ENCODE measurements around the gene ADCY2. TPM values are rescaled to one million over a fixed set of nuclear protein-coding genes. Genes with fewer than 3 reads are reported as not detected.

ADCY2 gene
- total and polyA plus RNA-seq, 11 donors: 0.04 to 0.96 (median 0.32) TPM

DNA sequence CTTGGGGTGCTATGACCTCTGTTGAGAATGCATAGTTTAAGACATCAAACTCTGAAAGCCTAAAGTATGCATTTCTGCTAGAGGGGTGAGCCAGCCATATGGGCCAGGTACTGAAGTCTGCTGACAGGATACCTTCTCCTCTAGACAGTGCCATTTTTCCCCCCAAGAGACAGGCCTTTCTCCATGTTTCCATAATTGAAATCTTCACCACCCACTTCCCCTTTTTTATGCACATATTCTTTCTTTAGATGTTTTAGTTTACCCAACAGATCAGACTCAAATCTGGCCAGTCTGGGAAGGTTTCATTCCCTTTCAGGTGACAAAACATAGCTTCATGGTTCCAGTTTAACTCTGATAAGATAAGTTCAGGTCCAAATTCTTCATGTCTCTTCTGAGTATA, 212.8 kb downstream of the ADCY2 start:
- no peaks in the 10 kb centered on the region for H3K36me3 ChIP-seq
- ATAC-seq: no peak
- no peaks in the 10 kb centered on the region for H3K9me3 ChIP-seq
- H3K4me3 ChIP-seq: no peak overlapping the region
- H3K27ac ChIP-seq: no peak overlapping the region
- no peak for DNase-seq
- H3K27me3 ChIP-seq: no peaks in the 10 kb centered on the region
- no peaks in the 10 kb centered on the region for H3K4me1 ChIP-seq
- TF ChIP-seq, protein P1, sequence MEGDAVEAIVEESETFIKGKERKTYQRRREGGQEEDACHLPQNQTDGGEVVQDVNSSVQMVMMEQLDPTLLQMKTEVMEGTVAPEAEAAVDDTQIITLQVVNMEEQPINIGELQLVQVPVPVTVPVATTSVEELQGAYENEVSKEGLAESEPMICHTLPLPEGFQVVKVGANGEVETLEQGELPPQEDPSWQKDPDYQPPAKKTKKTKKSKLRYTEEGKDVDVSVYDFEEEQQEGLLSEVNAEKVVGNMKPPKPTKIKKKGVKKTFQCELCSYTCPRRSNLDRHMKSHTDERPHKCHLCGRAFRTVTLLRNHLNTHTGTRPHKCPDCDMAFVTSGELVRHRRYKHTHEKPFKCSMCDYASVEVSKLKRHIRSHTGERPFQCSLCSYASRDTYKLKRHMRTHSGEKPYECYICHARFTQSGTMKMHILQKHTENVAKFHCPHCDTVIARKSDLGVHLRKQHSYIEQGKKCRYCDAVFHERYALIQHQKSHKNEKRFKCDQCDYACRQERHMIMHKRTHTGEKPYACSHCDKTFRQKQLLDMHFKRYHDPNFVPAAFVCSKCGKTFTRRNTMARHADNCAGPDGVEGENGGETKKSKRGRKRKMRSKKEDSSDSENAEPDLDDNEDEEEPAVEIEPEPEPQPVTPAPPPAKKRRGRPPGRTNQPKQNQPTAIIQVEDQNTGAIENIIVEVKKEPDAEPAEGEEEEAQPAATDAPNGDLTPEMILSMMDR (IDR thresholded peaks at IDR 0.05): no peak
- TF ChIP-seq POLR2A (IDR thresholded peaks at IDR 0.05): no peak
- intact Hi-C loops (cut with DNase I): no loop called here

DNA sequence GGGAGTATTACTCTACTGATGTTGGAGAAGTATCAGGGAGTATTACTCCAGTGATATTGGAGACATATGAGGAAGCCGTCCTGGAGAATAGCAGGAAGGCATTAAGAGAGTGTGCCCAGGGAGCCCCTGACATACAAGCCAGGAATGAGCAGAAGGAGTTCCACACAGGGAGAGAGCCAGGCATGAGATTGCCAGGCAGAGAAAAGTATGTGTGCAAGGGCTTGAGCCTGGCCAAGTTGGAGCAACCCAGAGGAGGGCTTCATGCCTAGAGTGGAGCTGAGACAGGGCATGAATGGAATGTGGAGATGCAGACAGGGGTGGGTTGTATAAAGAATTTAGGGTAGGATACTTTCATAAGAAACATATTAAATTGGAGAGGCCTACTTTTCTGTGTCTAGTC, 213.8 kb downstream of the ADCY2 start:
- H3K27ac ChIP-seq: no peak overlapping the region
- DNase-seq: no peak
- intact Hi-C loops (cut with DNase I): no loop called here
- TF ChIP-seq, protein P1 (IDR thresholded peaks at IDR 0.05): no peak
- TF ChIP-seq POLR2A (IDR thresholded peaks at IDR 0.05): no peak
- 81 to 83% (median 82%) methylated on average over 1 of the region's 1 CpG for WGBS, 4 donors
- no peaks in the 10 kb centered on the region for H3K4me1 ChIP-seq
- no peaks in the 10 kb centered on the region for H3K36me3 ChIP-seq
- ATAC-seq: no peak
- no peaks in the 10 kb centered on the region for H3K9me3 ChIP-seq
- H3K27me3 ChIP-seq: no peaks in the 10 kb centered on the region
- no peak overlapping the region for H3K4me3 ChIP-seq

DNA sequence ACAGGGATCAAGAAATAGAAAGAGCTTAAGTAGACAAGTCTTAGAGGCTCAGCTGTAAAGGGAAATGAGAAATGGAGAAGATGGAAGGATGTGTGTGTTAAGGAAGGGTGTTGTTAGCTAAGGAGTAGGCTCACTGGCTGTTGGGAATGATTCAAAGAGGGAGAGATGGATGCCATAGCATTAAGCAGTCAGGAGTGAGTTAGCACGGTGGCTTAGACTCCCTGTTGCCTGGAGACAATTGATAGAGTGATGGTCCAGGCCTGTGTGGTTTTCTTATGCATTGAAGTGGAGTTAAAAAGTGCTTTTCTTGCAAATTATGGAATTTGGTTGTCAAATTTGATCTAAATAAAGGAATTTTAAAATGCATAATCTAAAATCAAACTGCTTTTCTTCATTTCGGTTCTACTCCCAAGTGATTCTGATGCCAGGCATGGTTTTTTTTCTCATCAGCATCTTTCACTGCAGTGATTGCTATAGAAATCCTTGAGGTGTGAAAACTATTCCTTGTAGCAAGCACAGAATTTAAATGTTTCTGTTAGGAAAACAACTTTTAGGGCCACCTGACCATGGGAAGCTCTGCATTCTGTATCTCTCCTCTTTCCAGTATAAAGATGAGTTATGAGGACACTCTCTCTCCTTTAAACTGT, 214.7 kb downstream of the ADCY2 start:
- Histone ChIP-seq H3K4me3 (no peak overlapping the region), H3K9me3 (no peaks in the 10 kb centered on the region), H3K36me3 (no peaks in the 10 kb centered on the region), H3K27me3 (no peaks in the 10 kb centered on the region), H3K27ac (no peak overlapping the region), H3K4me1 (no peaks in the 10 kb centered on the region)
- ATAC-seq: no peak
- TF ChIP-seq POLR2A (IDR thresholded peaks at IDR 0.05): no peak
- TF ChIP-seq, protein P1 (IDR thresholded peaks at IDR 0.05): no peak
- DNase-seq: no peak
- intact Hi-C loops (cut with DNase I): no loop called here
- 69 to 81% (median 73%) methylated on average over 2 of the region's 2 CpGs for WGBS, 4 donors

DNA sequence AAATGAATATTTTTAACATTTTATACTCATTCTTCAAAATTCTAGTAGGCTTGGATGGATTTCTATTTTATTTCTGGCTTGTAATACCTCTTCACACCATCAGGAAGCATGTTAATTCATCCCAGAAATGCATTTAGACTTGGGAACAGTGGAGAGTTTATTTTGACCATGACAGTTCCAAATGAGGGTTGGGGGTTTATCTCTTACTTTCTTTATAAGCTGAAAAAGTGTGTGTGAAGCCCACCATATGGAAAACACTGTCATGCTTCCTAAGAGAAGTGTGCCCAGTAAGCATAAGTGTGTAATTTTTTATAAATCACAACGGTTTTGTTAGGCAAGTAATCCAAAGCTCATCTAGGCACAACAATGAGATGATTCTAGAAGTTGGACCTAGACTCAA, 215.6 kb downstream of the ADCY2 start:
- TF ChIP-seq, protein P1 (IDR thresholded peaks at IDR 0.05): no peak
- TF ChIP-seq POLR2A (IDR thresholded peaks at IDR 0.05): no peak
- DNase-seq (no peak), ATAC-seq (no peak)
- intact Hi-C loops (cut with DNase I): no loop called here
- Histone ChIP-seq H3K4me1 (no peaks in the 10 kb centered on the region), H3K36me3 (no peaks in the 10 kb centered on the region), H3K27ac (no peak overlapping the region), H3K4me3 (no peak overlapping the region), H3K27me3 (no peaks in the 10 kb centered on the region), H3K9me3 (no peaks in the 10 kb centered on the region)
- WGBS, 4 donors: 58 to 65% (median 59%) methylated on average over 1 of the region's 1 CpG

Measured in heart left ventricle (tissue), 16 donors.